Measurements from ENCODE around the gene KDSR.

KDSR gene

GRCh38 chr18:63302220-63302619 is 64.8 kb downstream of the KDSR start:
- no peak for DNase-seq

GRCh38 chr18:63301434-63301833 is 65.6 kb downstream of the KDSR start:
- DNase-seq = no peak

DNA sequence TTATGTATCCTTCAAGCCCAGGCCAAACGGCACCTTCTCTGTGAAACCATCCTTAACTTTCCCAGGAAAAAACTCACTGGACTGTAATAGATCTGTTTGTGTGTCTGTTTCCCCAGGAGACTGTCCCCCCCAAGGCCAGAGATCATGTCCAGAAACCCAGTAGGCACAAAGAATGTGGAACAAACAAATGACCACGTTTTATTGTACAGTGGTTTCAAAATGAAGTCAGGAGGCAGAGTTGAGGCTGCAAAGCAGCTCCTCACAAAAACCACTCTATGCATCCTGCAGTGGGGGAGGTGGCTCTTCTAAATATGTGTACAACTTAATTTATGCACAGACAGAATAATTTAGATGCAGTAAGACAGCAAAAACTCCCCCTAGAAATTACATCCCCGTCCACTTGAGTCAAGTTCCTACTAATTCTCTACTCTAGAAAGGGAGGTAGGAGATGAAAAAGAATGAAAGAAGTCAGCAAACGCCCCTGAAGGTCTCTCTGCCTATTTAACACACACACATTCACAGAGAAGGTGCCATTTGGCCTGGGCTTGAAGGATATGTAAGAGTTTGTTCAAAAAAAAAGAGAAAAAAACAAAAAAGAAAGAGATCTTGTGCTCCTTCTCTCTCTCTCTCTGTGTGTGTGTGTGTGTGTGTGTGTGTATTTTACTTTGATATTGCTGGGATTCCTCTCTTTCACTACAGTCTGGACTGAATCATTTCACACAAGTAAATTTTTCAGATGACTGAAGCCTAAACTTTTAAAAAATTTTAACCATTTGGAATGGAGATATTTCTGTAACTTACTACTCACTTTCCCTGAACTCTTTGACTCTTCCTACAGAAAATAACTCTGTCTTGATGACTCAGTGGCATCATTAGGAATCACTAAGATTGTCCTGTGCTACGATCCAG is 66.9 kb downstream of the KDSR start:
- no peak for DNase-seq

DNA sequence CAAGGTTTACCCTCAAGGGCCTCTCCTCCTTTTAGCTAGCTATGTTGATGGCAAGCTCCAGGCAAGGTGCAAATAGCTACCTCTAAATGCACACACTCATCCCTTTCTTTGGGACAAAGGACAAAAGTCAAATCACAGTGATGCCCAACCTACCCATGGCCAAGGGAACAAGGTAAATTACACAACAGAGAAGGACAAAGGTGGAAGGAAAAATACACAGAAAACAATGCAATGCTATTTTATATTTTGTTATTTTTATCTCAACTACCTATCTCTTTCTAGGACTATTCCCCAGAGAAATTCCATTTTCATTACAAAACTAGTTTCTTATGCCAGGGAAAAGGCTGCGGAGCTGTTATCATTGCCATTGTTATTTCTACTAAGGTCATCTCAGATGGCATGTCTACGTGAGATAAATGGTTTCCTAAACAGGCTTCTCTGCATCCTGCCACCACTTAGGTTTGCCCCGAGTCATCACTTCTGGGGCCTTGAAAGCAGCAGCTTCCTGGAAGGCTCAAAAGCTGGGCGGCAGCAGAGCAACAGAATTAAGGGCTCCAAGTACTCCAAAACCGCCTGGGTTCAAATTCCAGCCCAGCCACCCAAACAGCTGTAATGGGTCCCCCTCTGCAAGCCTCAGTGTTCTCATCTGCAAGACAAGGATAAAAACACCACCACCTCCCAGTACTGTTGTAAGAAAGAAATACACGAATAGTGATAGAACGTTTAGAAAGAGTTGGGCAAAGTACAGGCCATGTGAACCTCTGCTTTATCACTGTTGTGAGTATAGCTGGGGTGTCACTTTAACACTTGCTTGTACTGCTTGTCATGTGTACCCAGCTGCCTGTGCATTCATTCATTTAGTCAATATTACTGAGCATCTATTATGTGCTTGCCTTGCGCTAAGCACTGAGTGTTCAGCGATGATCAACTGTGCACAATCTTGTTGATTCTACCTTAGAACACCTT is 68.3 kb downstream of the KDSR start:
- DNase-seq = no peak

DNA sequence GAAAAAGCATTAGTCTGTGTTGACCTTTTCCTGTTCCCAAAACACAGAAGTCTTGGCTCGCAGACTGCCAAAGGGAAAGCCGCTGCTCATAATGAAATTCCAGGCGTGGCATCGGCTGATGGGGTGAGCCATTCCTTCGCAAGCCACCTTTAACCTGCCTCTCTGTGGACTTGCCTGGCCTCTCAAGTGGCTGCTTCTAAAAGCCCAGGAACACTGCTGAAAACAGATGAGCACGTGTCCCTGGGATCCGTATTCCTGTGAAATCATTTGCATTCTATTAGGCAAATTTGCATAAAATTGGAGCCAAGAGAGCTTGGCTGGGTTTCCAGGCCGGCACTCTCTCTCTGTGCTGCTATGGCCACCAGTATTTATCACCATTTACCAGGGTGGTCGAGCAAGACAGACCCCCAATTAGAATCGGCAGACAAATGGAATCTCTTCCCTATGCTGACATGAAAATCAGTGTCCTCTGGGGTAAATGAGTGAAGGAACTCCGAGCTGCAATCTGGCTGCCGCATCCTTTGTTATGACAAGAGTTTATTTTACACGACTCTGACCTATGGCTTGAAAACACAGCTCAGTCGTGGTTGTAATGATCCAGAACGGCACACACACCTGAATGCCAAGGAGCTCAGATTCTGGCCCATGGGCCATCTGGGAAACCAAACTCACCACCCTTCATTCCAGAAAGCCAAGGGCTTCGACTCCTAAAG is 69.2 kb downstream of the KDSR start:
- DNase-seq = no peak

GRCh38 chr18:63293935-63294334 is 73.1 kb downstream of the KDSR start:
- DNase-seq = no peak

DNA sequence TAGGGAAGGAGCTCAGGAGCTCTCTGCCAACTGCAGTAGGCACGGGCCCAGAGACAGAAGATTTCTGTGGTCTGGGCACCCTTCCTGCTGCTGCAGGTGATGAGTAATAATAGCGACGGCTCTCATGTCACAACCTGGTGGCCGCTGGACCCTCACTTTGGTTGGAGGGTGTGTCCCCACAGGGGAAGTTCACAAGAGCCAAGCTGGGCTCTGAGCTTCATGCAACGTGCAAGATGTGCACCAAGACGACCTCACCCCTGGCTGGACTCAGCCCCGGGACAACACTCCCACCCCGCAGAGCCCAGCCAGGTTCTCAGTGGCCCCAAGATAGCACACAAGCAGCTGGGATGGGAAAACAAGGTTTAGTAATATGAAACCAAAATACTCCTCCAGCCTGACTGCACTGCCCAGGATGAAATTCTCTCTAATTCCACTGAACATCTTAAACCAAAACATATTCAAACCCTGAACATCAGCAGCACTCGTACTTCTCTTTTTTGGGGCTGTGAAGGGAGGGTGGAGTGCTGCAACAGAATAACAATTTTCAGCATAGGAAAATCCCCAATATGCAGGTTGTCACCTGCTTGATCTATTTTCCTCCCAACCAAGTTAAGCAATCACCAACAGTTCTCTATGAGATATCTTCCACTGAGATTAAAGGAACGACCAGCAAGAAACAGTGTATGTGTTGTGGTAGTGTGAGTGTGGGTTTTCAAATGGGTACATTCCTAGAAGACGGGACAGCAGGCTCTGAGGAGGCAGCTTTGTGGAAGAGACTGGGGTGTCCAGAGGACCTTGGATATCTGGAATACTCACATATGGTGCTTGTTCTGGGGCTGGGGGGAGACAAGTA is 73.9 kb downstream of the KDSR start:
- no peak for DNase-seq

DNA sequence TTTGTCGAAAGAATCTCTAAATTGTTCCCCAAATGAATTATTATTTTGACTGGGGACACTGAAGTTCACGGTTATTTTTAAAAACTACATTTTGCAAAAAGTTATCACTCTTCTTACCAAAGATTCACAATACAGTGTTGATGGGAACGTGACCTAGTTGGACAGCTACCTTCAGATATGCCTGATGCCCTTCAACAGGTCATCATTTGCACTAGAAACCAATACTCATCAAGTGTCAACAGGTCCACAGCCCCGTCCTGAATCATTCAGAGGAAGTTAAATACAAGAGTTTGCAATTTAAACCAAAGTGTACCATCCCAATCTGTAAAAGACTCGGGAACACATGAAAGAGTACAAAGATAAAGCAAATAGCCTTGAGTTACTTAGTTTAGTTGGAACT is 75.7 kb downstream of the KDSR start:
- no peak for DNase-seq

DNA sequence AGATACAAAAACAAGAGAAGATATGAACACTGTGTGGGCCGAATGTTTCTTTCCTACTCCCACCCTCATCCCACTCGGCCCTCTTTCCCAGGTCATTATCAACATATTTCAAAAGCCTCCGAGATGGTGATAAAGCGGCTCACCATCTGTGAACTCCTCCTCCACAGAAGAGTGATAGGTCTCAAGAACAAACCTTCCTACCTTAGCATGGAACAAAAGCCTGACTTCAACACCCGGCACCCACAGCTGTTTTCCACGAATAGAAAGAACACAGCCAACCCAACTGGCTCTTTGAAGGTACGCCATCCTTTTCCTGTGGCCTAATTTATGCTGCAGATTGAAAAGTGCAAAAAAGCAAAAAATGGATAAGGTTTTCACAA is 76.2 kb downstream of the KDSR start:
- DNase-seq = no peak

- DNase-seq = no peak
Observed at GRCh38 chr18:63290166-63290820, 76.7 kb downstream of the KDSR start.

GRCh38 chr18:63288311-63288710 is 78.7 kb downstream of the KDSR start:
- DNase-seq = no peak

DNA sequence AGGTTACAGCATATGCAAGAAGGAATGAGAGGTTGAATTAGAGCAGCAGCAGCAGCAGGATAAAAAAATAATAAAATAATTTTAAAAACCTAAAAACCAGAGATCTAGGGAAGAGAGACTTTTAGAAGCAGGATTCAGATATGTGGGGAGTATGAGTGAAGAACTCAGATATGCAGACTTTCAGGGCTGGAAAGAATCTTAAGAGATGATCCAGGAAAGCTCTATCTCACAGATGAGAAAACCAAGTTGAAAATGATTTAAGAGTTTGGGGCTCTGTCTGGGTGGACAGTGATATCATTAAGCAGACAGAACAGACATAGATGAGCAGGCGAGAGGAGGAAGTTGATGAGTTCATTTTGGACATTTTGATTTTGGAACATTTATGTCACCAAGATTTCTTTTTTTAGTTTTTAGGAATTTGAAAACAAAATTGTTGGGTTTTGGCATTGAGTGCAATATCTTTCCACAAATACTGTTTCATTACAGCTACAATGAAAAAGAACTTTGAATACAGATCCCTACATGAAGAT is 79.2 kb downstream of the KDSR start:
- DNase-seq = no peak

DNA sequence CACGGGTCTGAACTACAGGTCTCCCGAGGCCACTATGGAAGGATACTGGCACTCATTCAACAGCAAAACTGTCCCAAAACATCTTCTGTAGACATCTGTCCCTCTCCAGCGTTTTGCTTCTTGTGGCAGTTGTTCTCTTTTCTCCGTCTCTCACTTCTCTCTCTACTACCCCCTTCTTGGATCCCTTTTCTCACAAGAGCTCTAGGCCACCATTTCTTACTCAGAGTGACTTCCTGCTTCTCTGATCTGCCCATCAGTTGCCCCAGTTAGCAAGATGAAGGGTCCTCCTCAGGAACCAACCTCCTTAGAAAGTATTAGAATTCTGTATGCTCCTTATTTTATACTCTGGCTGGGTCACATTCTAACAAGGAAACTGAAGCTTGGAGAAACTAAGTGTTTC is 80.1 kb downstream of the KDSR start:
- no peak for DNase-seq

GRCh38 chr18:63284827-63285733 is 81.9 kb downstream of the KDSR start:
- no peak for DNase-seq

- no peak for DNase-seq
Observed at GRCh38 chr18:63284173-63284799, 82.7 kb downstream of the KDSR start.

- no peak for DNase-seq
Observed at GRCh38 chr18:63283305-63284094, 83.5 kb downstream of the KDSR start.

- no peak for DNase-seq
Observed at GRCh38 chr18:63282793-63283192, 84.2 kb downstream of the KDSR start.

Data from RPMI8226 (cell line).